Endodermal cell (in vitro differentiated cells): ENCODE results near the gene CHPF2. TPM values are rescaled to one million over a fixed set of nuclear protein-coding genes. Genes with fewer than 3 reads are reported as not detected.

ENCODE experiments used
- DNase-seq: peaks from one replicate; pipeline ENCODE4 v3.0.0-alpha.2; 2017
- H3K27ac ChIP-seq: 2 replicates; pipeline ENCODE4 v1.5.1; 2013; ENCODE audit warnings: mild to moderate bottlenecking, low read depth, low read length, moderate library complexity
- H3K27me3 ChIP-seq: 2 replicates; pipeline ENCODE4 v1.6.1; 2013; ENCODE audit warnings: mild to moderate bottlenecking, low read length, moderate library complexity; ENCODE audit not compliant: insufficient read depth, control insufficient read depth, poor library complexity, severe bottlenecking
- H3K36me3 ChIP-seq: 2 replicates; pipeline ENCODE4 v1.7.0; 2013; ENCODE audit warnings: mild to moderate bottlenecking, low read length, moderate library complexity; ENCODE audit not compliant: control insufficient read depth, insufficient read depth
- H3K4me1 ChIP-seq: one replicate; pipeline ENCODE4 v1.7.0; 2013; ENCODE audit warnings: low read length; ENCODE audit not compliant: control insufficient read depth, insufficient read depth
- H3K4me3 ChIP-seq: 2 replicates; pipeline ENCODE4 v1.5.1; 2013; ENCODE audit warnings: mild to moderate bottlenecking, low read length, moderate library complexity
- H3K9ac ChIP-seq: 2 replicates; pipeline ENCODE4 v1.6.1; 2013; ENCODE audit warnings: mild to moderate bottlenecking, low read length, moderate library complexity; ENCODE audit not compliant: poor library complexity, severe bottlenecking; ENCODE audit errors: extremely low read depth
- H3K9me3 ChIP-seq: 2 replicates; pipeline ENCODE4 v1.6.1; 2013; ENCODE audit warnings: mild to moderate bottlenecking, low read length, moderate library complexity; ENCODE audit not compliant: control insufficient read depth
- H3K27ac Mint-ChIP-seq: 2 replicates; pipeline ENCODE4 v1.8.0; 2020; ENCODE audit warnings: mixed read lengths
- H3K27me3 Mint-ChIP-seq: 2 replicates; pipeline ENCODE4 v1.8.0; 2021; ENCODE audit warnings: mild to moderate bottlenecking, mixed read lengths; ENCODE audit not compliant: insufficient read depth
- H3K36me3 Mint-ChIP-seq: 2 replicates; pipeline ENCODE4 v1.8.0; 2020; ENCODE audit warnings: low read depth, mixed read lengths
- H3K4me1 Mint-ChIP-seq: 2 replicates; pipeline ENCODE4 v1.8.0; 2020; ENCODE audit warnings: mixed read lengths
- H3K4me3 Mint-ChIP-seq: 2 replicates; pipeline ENCODE4 v1.8.0; 2020; ENCODE audit warnings: mild to moderate bottlenecking, moderate library complexity, mixed read lengths
- H3K9me3 Mint-ChIP-seq: 2 replicates; pipeline ENCODE4 v1.8.0; 2020; ENCODE audit warnings: mild to moderate bottlenecking, mixed read lengths
- WGBS, 2 experiments: methylation state at CpG; one replicate each; pipeline versions ENCODE4 v1.1.5 to v1.1.7; 2013; ENCODE audit warnings: missing lambda C conversion rate in 2 of 2, mixed read lengths in 1 of 2; ENCODE audit not compliant: insufficient coverage in 1 of 2, insufficient read length in 1 of 2; 5-methylcytosine and 5-hydroxymethylcytosine counted together
- total RNA-seq, 2 donors: library from RNA; stranded (reverse); fragmentation: NEBNext Ultra II Directional in 1 of 2; extraction: Animal tissue kit (Norgen Biotek cat#: 25700) in 1 of 2; gene quantifications; 2 replicates in 1 of 2; 3 replicates in 1 of 2; pipeline ENCODE4 v1.2.1, GENCODE V29; 2021
- TF ChIP-seq, protein P1 (sequence below): fragments of 200-600 bp; sonication (generic); conservative IDR thresholded peaks from 2 replicates; pipeline ENCODE4 v1.5.0; 2021; ENCODE audit warnings: antibody characterized with exemption, mild to moderate bottlenecking

CHPF2 gene
- total RNA-seq, 2 donors from 2014 or later = 31.9 to 35.6 TPM

DNA sequence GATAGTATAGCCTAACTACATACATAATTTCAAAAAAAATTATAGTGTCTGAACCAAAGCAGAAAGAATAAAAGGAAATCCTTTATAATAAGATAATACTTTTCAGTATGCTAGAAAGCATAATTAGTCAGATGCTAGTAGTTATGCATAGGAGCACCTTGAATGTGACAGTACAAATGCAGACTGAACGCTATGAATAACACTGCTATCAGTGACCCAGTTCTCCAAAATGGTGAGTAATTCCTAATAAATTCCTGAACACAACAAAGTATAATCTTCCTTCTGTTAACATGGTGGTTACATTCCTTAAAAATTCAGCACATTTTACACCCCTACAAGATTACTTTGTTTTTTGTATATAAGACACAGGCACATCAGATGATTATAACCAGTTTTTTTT, 1.2 kb upstream of the CHPF2 start:
- no peak overlapping the region for H3K4me3 Mint-ChIP-seq
- 89 to 100% methylated on average over 1 of the region's 1 CpG for WGBS, 2 experiments

DNA sequence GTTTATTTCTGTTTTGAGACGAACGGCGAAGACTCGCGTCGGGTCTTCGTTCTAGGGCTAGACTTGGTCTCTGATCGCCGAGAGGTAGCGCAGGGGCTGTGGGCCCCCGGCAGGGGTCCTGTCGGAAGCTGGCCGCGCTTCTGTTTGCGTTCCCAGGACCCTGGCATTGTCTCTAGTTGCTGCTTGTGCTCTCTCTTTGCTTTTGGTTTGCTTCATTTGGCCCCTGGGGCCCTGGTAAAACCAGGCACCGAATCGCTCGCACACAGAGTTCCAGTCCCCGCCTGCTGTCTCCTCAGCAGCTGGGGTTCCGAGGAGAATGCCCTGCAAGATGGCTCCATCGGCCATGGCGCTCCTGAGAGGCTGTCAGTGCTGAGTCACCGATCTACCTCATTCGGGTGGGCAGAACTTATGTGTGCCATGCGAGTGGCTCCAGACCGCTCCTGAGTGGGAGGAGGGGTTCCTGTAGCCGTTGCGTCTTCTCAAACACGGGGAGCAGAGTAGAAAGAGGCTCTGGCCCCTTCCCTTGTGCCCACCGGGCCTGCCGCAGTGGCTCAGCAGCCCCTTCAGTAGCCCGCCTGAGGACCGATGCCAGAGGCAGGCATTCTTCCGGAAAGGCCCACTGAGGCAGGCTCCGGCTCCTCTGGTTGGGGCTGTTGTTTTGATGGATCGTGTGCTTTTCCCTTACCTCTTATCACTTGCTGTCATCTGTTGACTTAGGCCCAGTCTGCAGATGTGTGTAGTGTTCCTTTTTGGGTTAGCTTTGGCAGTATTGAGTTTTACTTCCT, 826 bp downstream of the CHPF2 start:
- Mint-ChIP-seq H3K4me1 (peaks cover 22% of the 10 kb centered on the region), H3K27ac (peak overlapping the region; percentile 95), H3K4me3 (peak overlapping the region; percentile 94), H3K36me3 (peaks cover 19% of the 10 kb centered on the region), H3K27me3 (no peaks in the 10 kb centered on the region), H3K9me3 (no peaks in the 10 kb centered on the region)
- Histone ChIP-seq H3K4me1 (peaks cover 11% of the 10 kb centered on the region), H3K9ac (peak overlapping the region; percentile 86), H3K27ac (peak overlapping the region; percentile 16), H3K36me3 (peaks cover 21% of the 10 kb centered on the region), H3K9me3 (no peaks in the 10 kb centered on the region), H3K4me3 (peak overlapping the region; percentile 95), H3K27me3 (no peaks in the 10 kb centered on the region)
- WGBS, 2 experiments = 8 to 16% methylated on average over 23 to 36 of the region's 36 CpGs
- peak; percentile 75 for DNase-seq
- TF ChIP-seq, protein P1, sequence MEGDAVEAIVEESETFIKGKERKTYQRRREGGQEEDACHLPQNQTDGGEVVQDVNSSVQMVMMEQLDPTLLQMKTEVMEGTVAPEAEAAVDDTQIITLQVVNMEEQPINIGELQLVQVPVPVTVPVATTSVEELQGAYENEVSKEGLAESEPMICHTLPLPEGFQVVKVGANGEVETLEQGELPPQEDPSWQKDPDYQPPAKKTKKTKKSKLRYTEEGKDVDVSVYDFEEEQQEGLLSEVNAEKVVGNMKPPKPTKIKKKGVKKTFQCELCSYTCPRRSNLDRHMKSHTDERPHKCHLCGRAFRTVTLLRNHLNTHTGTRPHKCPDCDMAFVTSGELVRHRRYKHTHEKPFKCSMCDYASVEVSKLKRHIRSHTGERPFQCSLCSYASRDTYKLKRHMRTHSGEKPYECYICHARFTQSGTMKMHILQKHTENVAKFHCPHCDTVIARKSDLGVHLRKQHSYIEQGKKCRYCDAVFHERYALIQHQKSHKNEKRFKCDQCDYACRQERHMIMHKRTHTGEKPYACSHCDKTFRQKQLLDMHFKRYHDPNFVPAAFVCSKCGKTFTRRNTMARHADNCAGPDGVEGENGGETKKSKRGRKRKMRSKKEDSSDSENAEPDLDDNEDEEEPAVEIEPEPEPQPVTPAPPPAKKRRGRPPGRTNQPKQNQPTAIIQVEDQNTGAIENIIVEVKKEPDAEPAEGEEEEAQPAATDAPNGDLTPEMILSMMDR = peak; percentile 20

More for the DNA sequence above, 1.2 kb upstream of the CHPF2 start:
- H3K36me3 Mint-ChIP-seq = peaks cover 9% of the 10 kb centered on the region
- no peaks in the 10 kb centered on the region for H3K27me3 Mint-ChIP-seq
- peaks cover 34% of the 10 kb centered on the region for H3K4me1 Mint-ChIP-seq
- peaks cover 14% of the 10 kb centered on the region for H3K4me1 ChIP-seq
- H3K9me3 Mint-ChIP-seq = no peaks in the 10 kb centered on the region
- no peaks in the 10 kb centered on the region for H3K9me3 ChIP-seq
- no peak overlapping the region for H3K27ac Mint-ChIP-seq
- DNase-seq = no peak
- no peak overlapping the region for H3K27ac ChIP-seq
- H3K9ac ChIP-seq = no peak overlapping the region
- no peak overlapping the region for H3K4me3 ChIP-seq
- peaks cover 13% of the 10 kb centered on the region for H3K36me3 ChIP-seq
- H3K27me3 ChIP-seq = no peaks in the 10 kb centered on the region
- TF ChIP-seq, protein P1 = no peak

DNA sequence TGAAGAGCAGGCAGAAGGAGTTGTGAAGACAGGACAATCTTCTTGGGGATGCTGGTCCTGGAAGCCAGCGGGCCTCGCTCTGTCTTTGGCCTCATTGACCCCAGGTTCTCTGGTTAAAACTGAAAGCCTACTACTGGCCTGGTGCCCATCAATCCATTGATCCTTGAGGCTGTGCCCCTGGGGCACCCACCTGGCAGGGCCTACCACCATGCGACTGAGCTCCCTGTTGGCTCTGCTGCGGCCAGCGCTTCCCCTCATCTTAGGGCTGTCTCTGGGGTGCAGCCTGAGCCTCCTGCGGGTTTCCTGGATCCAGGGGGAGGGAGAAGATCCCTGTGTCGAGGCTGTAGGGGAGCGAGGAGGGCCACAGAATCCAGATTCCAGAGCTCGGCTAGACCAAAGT, 1.5 kb downstream of the CHPF2 start:
- no peak for DNase-seq
- Histone ChIP-seq H3K36me3 (peaks cover 27% of the 10 kb centered on the region), H3K4me1 (peaks cover 5% of the 10 kb centered on the region), H3K9me3 (no peaks in the 10 kb centered on the region), H3K4me3 (peak overlapping the region; percentile 95), H3K27ac (no peak overlapping the region), H3K9ac (no peak overlapping the region), H3K27me3 (no peaks in the 10 kb centered on the region)
- peak overlapping the region; percentile 95 for H3K27ac Mint-ChIP-seq
- peaks cover 16% of the 10 kb centered on the region for H3K4me1 Mint-ChIP-seq
- H3K4me3 Mint-ChIP-seq = peak overlapping the region; percentile 94
- TF ChIP-seq, protein P1 = no peak
- WGBS, 2 experiments = 79 to 88% methylated on average over 6 to 9 of the region's 9 CpGs
- H3K9me3 Mint-ChIP-seq = no peaks in the 10 kb centered on the region
- peaks cover 19% of the 10 kb centered on the region for H3K36me3 Mint-ChIP-seq
- H3K27me3 Mint-ChIP-seq = no peaks in the 10 kb centered on the region
